SIG-M5 treated with dmso at 0.1 percent for 504 hours (cell line): ENCODE results near the gene CCDC167.
A peak's percentile ranks its signal among the peaks of the same experiment; 100 is the strongest.

Experiments
- DNase-seq: peaks from one replicate; lab custom pipeline; 2025; ENCODE audit not compliant: unreplicated experiment; lab: John Stamatoyannopoulos, UW

The CCDC167 gene

DNA sequence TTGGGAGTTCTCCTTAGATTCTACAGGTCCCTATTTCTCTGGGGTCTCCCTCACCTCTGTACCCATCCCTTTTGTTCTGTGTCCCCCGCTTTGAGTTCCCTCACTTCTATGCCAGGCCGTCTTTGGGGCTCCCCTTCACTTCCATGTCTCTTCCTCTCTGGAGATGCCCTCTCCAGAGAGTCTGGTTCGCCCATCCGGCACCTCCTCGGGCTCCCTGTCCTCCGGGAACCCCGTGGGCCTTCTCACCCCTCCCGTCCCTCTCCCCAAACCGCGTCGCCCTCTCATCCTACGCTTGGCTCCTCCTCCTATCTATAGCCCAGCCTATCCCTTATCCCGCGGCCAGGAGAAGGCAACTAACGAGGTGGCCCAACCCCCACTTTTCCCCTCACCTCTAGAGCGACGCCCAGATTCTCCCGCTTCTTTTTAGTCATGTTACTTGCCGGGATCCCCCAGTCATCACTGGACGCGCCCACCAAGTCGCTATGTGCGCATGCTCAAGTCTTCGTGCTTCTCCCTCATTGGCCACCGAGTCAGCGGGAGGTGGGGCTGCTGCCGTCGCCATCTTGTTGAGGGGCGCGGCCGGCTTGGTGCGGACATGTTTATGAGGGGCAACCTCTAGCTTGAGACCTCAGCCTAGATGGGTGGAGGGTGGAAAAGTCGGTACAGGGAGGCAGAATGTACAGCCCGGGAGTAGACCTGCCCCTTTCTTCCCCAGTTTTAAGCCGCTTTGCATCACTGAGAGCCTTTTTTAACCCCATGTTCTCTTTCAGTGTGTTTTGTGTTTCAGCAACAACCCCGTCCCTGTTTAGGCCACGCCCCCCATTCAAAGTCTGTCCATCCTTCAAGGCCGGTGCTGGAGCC, at the start of gene CCDC167:
CCDC167 (minus strand) TSS at position 461 of the 861 bp plus-strand sequence; CDS start at position 431, 30 bp downstream.
- peak; percentile 89 for DNase-seq

DNA sequence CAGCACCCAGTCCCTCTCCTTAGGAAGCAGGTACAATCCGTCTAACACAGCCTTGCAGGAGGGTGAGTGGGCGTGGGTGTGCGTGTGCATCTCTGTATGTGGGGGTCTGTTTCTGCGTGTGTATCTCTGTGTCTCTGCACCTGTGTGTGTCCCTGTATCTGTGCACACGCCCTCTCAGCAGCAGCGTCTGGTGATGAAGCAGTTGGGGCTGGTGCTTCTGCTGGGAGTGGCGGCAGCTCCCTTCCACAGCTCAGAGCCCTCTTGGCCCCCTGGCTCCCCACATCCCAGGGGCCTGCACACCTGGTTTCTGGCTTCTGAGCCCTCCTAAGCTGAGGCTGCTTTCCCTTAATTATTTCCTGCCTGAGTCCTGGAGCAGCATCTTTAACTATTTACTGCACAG, 49.5 kb upstream of the CCDC167 start:
- no peak for DNase-seq

DNA sequence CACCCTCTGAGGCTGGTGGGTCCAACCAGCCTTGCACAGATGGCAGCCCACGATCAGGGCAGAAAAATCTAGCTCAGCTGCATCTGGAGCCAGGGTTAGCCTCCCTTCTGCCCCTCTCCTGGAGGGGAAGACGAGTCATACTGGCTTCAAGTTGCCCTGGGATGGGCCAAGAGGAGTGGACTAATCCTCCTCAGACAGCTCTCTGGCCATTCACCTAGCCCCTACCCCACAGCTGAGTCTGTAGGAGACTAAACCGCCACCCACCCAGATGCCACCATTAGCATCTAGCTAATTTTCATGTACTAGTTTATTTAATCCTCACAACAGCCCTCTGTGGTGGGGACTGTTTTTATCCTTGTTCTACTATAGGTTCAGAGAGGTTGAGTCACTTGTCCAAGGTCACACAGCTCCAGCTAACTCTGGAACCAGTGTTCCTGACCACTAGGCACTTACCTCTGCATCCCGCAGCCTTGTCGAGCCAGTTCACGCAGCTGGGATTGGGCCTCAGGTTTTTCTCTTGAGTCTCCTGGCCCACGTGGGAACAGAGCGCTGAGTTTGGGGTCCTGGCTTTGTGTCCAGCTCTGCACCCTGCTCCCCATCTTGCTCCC, 48.5 kb upstream of the CCDC167 start:
- DNase-seq: no peak

DNA sequence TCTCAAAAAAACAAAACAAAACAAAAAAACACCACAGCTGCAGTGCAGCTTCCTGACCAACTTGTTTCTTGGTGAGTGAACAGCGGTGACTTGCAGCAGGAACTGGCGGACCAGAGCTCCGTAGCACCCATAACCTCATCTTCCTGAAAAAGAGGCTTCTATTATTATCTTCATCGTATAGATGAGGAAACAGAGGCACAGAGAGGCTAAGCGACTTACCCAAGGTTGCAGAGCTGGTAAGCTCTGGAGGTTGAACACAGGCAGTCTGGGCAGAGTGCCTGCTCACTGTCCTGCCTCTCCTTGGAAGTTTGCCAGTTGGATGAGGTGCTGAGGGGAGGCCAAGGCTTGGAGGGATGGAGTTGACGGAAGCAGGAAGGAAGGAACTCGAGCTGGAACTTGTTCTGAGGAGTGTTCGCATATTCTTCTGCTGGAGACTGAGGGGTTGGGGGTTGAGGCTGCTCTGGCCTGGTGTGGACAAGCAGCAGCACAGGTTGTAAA, 47.9 kb upstream of the CCDC167 start:
- DNase-seq: no peak

DNA sequence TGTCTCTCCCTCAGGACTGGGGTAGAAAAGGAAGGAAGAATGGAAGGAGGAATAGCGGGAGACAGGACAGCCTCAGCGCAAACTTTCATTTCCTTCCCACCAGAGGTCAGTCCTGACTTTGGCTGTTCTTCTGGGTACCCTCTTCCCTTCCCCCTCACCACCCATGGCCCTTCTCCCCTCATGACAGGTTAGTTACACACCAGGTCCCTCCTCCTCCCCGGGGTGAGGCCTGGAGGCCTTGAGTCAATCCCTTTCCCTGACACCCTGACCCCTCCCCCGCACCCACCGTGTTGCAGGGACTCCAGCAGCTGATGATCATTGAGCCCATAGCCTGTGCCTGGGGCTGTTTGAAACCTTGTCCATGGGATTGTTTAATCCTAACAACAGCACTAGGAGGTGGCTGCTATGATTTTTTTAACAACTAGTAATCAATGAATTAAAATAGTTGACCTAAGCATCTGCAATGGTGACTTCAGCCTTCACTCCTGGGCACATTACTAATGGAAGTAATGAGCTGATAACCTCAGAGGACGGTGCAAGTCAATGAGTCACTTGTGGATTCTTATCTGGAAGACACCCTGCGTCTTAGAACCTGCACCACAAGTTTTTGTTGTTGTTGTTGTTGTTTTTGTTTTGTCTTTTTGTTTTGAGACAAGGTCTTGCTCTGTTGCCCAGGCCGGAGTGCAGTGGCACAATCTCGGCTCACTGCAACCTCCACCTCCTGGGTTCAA, 46.6 kb upstream of the CCDC167 start:
- DNase-seq: no peak

DNA sequence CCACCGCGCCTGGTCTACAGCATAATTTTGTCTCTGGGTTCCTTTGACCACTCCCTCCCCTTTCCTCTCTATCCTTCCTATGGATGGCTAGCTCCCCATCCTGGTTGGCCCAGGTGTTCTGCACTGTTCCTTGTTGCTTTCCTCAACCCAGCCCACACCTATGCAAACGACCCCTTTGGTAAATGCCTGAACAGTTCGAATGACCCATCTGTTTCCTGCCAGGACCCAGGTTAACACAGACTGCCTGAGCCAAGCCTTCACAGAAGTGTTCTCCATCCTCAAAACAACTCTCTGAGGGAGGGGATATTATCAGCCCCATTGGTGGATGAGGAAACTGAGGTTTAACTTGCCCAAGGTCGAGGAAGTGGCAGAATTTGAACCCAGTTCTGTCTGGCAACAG, 44.8 kb upstream of the CCDC167 start:
- DNase-seq: no peak

DNA sequence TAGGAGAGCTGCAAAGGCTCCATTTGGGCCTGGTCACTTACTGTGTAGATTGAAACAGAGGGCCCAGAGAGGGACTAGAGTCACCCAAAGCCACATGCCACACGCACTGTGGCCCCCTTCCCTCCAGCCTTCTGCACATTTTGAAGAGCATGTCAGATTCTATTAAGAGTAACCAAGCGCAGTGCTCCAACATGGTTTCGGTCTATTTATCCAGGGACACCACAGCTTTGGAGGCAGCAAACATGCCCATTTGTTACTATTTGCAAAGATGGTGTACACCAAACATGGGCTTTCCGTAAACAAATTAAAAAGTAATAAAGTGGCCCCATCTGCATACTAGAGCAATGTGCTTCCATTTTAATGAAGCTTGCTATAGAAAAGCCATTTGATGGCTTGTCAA, 43.7 kb upstream of the CCDC167 start:
- no peak for DNase-seq

DNA sequence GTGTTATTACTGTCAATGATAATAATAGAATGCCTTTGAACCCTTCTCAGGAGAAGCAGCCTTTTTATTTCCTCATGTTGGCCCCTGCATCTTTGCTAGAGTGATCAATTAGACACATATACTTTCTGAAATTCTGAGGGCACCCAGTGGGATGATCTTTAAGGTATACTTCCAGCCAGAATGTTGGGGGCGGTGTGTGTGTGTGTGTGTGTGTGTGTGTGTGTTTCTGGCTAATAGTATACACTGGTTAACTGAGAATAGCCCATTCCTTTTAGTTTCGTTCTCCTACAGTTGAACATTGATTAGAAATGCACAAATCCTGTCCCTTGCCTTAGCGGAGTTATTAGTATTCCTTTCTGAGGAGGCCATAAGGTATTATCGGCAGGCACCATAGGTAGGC, 41.7 kb upstream of the CCDC167 start:
- DNase-seq: no peak

DNA sequence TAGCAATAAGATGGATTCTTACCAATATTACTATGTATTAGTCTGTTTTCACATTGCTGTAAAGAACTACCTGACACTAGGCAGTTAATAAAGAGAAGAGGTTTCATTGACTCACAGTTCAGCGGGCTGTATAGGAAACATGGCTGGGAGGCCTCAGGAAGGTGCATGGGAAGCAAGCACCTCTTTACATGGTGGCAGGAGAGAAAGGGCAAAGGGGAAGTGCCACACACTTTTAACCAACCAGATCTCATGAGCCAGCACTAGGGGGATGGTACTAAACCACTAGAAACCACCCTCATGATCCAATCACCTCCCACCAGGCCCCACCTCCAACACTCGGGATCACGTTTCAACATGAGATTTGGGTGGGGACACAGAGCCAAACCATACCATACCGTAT, 40.7 kb upstream of the CCDC167 start:
- DNase-seq: no peak

DNA sequence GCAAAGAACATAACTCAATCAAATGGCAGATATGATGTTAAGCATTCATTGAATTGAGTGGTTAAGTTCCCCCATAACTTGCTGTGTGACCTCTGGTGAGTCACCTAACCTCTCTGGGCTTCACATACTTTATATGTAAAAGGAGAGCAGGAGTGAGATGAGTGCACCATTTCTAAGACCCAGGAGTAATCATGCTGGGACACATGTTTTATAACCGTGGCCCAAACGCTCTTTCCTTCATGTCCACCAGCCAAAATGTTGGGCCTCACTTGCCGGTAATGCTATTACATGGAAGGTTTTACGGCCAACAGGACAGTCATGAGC, 40.3 kb upstream of the CCDC167 start:
- DNase-seq: no peak

DNA sequence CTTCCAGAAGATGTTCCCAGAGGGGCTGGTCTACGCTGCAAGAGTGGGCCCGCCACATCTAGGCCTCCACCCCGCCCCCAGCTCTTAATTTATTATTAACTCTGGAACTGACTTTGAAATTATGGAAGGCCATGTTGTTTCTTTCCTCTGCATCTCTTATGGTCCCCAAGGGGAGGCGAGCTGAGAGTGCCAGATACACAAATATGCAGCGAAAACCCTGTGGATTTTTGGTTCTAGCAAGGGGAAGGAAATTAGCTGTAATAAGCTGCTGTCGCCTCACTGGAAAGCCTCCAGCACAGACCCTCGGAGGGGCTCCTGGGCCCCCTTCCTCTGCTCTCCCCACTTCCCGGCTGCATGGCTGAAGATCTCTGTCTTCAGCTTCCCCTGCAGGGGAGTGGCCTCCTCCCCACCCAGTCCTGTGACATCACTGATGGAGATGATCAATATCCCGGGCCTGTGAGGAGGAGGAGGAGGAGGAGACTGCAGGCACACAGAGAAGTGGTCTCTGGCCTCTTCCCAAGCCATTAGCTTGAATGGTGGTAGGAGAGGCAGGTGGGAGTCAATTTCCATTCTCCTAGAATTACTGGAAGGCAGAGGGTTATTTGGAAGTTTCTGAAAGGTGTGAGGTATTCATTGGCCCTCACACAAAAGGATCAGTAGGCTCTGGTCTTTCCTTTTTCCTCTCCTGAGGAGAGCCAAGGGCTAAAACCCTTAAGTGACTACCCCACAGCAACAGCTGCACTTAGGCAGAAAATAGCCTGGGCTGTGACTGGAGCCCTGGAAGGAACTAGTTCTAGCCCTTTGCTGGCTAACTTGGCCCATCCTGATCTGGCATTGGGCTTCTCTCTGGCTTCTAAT, 39.7 kb upstream of the CCDC167 start:
- no peak for DNase-seq

DNA sequence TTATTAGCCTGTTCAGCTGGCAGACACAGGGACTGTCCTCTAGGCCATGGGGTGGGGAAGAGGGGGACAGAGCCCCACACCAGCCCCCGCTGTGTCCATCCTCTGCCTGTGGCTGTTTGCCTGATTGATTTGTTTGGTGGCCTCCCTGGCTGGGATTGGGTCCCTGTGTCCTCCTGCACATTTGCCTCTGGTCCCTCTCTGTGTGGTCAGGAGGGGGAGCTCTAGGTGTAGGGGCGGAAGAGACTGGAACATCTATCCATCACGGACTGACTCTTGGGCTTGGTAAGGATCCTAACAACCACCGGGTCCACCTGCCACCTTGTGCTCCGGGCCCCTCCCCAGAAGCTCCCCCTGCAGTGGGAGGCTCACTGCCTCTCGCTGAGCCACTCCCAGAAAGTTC, 38.4 kb upstream of the CCDC167 start:
- no peak for DNase-seq

DNA sequence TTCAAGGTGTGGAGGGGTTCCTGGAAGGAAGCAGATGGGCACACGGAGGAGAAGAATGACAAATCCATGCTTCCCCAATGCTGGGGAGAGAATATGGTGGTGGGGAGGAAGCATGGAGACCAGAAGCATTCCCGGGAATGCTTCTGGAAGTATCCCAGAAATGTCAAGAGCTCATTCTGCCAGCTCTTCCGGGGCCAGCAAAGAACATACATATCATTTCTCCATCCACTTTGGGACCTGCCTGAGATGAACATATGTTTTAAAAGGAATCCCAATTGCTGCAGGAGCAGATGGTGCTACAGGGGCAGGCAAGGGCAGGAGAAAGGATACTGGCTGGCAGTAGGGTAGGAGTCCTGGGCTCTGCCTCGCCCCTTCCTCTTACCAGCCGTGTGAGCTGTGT, 37.9 kb upstream of the CCDC167 start:
- DNase-seq: no peak

DNA sequence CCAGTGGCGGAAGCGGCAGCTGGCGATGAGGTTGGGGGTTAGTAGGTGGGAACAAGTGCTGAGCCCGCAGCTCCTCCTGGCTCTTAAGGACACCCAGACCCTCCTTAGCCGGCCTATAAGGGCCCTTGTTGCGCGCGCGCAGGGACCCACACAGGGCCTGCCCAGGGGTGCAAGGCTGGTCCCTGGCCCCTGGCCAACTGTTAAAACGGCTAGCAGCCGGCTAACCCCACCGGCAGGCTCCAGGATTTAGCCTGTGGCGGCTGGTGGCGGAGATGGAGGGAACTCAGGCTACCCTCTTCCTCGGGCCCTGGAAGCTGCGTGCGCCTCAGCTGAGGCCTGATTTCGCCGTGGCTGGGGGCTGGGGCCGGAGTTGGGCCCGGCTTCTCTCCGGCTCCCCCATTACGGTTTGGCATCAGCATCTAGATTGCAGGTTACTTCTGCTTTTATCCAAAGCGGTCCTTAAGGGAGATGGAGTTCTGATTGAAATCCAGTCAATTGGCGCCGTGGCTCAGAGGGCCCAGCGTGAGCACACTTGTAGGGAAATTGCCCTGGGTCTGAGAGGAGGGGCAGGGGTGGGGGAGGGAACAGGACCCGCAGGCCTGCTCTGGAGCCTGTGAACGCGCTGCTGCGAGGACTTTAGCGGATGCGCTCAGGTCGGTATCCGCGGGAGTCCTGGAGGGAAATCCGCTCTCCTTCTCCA, 36.9 kb upstream of the CCDC167 start:
- no peak for DNase-seq

DNA sequence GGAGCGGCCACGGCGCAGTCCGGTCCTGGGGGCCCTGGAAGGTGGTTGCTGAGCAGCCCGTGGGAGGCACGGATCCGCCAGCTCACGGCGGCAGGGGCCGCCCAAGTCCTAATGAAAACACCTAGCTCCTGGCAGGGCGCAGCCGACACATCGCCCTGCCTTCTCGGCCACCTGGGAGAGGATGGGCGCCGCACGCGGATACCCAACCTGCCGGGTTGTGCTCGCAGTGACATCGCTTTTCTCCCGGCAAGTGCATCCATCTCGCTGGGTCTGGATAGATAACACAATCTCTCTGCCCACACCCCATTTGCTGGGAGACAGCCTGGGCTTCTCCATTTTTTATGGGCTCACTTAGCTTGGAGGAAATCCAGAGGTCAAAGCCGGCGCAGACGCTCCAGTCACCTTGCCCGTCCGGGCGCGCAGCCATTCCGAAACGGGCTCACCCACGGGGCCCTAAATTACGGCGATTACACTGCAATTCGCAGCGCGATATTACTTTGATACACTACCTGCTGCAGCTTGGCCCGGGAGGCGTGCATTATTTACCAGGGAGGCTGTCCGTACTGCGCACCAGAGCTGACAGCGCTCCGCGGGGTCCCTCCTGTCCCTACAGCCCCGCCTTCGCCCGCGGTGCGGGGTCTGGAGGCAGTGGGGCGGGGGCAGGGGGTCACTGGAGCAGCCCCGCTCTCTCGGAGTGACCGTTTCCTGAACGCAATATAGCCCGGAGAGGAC, 36.2 kb upstream of the CCDC167 start:
- DNase-seq: no peak

DNA sequence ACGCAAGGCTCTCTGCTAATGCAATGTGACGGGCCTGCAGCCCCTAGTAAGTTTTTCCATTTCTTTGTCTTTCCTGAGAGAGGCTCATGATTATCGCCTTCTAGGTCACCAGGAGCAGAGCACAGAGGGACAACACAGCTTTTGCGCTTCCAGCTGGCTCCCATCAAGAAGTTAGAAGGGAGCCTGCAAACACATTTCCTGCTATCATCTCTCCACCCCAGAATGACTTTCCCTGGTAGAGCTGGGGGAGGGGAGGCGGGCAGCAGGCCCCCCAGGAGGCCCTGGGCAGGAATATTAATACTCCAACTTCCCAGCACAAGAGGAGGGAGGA, 35.7 kb upstream of the CCDC167 start:
- no peak for DNase-seq

DNA sequence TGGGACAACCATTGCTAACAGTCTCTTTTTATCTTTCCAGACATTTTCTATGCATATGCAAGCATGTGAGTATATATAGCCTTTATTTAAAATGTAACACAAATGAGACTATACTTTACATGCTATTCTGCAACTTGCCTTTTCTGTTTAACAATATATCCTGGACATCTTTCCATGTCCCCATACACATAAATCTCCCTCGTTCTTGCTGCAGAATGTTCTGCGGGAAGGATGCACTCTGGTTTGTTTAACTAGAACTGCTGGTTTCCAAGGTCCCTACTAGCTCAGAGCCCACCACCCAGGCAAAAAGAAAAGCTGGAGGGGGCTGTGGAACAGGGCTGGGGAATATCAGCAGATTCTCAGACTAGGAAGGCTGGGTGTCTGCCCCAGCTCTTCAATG, 35.2 kb upstream of the CCDC167 start:
- DNase-seq: no peak

DNA sequence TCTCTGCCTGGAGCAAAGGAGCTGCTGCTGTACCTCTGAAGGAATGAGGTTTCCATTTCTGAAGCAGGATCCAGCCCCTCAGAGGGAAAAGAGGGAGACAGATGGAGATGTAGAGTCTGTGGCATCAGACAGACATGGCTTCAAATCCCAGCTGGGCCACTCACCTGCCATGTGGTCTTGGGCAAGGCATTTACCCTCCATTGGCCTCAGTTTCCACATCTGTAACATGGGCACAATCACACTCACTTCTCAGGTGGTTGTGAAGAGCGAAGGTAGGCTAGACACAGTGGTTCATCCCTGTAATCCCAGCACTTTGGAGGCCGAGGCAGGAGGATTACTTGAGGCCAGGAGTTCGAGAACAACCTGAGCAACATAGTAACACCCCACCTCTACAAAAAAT, 32.4 kb upstream of the CCDC167 start:
- DNase-seq: no peak

DNA sequence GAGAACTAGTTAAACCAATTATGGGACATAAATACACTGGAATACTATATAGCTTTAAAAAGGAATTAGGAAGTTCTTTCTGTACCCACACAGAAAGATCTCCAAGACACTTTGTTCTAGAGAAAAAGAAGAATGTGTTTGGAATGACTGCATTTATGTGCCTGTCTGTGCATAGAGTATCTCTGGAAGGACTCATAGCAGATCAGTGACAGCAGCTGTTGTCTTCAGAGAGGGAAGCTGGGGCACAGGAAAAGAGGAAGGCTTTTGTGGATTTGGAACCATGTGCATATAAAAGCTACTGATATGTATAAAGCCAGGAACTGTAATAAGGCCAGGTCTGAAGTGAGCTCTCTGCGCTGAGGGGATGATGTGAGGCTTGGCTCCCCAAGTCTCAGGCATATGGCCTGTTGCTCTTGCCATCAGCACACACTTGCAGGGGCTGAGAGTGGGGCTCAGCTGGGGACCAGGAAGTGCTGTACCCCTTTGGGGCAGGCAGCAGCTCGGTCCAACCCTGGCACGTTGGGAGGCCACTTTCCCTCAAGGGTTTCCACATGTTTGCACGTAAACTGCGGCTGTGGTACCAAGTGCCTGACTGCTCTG, 31.8 kb upstream of the CCDC167 start:
- no peak for DNase-seq

DNA sequence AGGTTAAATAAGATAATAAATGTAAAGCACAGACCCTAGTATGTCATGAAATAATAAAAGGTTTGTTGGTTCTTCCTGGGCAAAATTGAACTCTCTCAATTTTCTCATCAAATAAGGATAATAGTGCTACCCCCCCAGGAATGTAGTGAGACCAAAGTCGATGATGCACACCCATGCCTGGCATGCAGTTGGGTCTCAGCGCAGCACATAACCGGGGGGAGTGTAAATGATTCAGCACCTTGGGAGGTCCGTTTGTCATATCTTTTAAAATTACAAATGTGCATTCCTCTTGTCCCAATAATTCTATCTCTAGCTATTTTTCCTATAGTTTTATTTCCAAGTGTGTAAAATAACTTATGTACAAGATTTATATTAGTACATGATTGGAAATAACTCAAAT, 31.3 kb upstream of the CCDC167 start:
- DNase-seq: no peak
